ENCODE data around the gene IL17B. TPM values are rescaled to one million over a fixed set of nuclear protein-coding genes. Genes with fewer than 3 reads are reported as not detected.

IL17B gene
- total and polyA plus RNA-seq, 2 of the 8 experiments (the other 6 are each of a cell fraction or from before 2014, with no cell fraction given), result 0.18 TPM; not detected in 1

DNA sequence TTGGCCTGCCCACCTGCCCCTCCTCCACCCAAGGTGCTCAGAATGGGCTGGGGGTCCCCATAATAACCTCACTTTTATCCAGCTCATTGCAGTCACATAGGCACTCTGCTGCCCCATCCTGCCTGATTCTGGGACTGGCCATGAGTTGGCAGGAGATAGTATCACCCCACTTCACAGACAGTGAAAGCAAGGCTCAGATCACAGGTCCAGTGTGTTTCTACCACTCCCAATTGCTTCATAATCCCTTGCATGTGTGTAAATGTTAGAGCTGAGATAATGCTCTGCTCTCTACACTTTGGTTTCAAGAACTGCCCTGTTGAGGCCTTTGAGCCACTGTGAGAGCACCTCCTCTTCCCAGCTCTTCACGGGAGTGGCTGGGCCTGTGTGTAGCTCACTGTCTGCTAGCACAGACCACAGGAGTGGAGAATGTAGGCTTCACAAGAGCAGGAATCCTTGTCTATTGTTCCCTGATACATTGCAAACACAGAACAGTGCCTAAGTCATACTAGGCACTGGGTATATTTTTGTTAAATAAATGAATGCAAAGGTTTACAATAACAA, 12.8 kb downstream of the IL17B start:
- H3K4me3 ChIP-seq (ENCODE audit: extremely low read depth in 1 of 4, insufficient read depth in 2 of 4, low read depth in 3 of 4, low read length in 4 of 4), result no peak overlapping the region
- H4K91ac ChIP-seq (replicated peaks; ENCODE audit: insufficient read length, low read length), result no peak overlapping the region
- H3K79me1 ChIP-seq (ENCODE audit: low read depth, low read length), result no peaks in the 10 kb centered on the region
- no peak overlapping the region for H2AK5ac ChIP-seq (ENCODE audit: low read depth, low read length)
- H3K9ac ChIP-seq (replicated peaks in 1 of 4; ENCODE audit: extremely low read depth in 1 of 4, low read depth in 3 of 4, low read length in 3 of 4), result no peak overlapping the region
- no peak overlapping the region for H3K23ac ChIP-seq (ENCODE audit: insufficient read length)
- DNase-seq (ENCODE audit: low read depth in 1 of 2, low spot score in 2 of 2) (no peak), FAIRE-seq (no peak)
- no peak overlapping the region for H2BK5ac ChIP-seq (ENCODE audit: low read depth, low read length)
- H3K27ac ChIP-seq (ENCODE audit: low read depth, low read length), result no peak overlapping the region
- no peaks in the 10 kb centered on the region for H3K27me3 ChIP-seq (replicated peaks in 1 of 4; ENCODE audit: control insufficient read depth in 3 of 4, extremely low read depth in 1 of 4, insufficient read depth in 3 of 4, low read length in 3 of 4)
- no peak overlapping the region for H3K56ac ChIP-seq (replicated peaks; ENCODE audit: insufficient read length, low read depth, low read length)
- POLR2A ChIA-PET (ENCODE audit: partially characterized antibody), result interaction anchor here (1.1 to 1.7 kb wide), 2 partner anchors 10 to 58 kb away, joined by 4 read pairs; no protein-coding TSS in a partner anchor
- H2BK120ac ChIP-seq (replicated peaks; ENCODE audit: low read depth, low read length), result no peak overlapping the region
- no peak overlapping the region for H3K18ac ChIP-seq (ENCODE audit: extremely low read depth, low read length)
- H2BK20ac ChIP-seq (ENCODE audit: low read length), result no peak overlapping the region
- H3K4me1 ChIP-seq (replicated peaks in 1 of 4; ENCODE audit: control insufficient read depth in 3 of 4, insufficient read depth in 4 of 4, low read length in 3 of 4), result peaks cover 0 to 3% (median 1%) of the 10 kb centered on the region in 4 experiments; a peak in 3 of 7 replicates
- no peak overlapping the region; the same call in 1 of the 2 replicates for H4K8ac ChIP-seq (ENCODE audit: extremely low read depth, insufficient read depth, low read length)
- no peak overlapping the region for H2BK15ac ChIP-seq (ENCODE audit: low read length)
- no peaks in the 10 kb centered on the region for H3K79me2 ChIP-seq (ENCODE audit: control insufficient read depth in 1 of 2, insufficient read depth in 2 of 2, low read length in 2 of 2)
- no peaks in the 10 kb centered on the region for H3K23me2 ChIP-seq (ENCODE audit: low read depth, low read length)
- WGBS, 2 experiments (ENCODE audit: extremely low coverage in 1 of 2, insufficient coverage in 1 of 2, insufficient read length in 1 of 2, insufficient replicate concordance in 2 of 2, low coverage in 1 of 2, low lambda C conversion rate in 2 of 2, missing lambda C conversion rate in 1 of 2), result 88% methylated on average over 1 of the region's 1 CpG; no CpG with 5 or more reads in 1 of the 2 experiments
- H3K4me2 ChIP-seq (ENCODE audit: insufficient read depth in 1 of 2, low read depth in 2 of 2, low read length in 2 of 2), result no peak overlapping the region
- H2BK12ac ChIP-seq (ENCODE audit: low read depth, low read length), result no peak overlapping the region
- no peaks in the 10 kb centered on the region; a peak in 1 of 8 replicates for H3K36me3 ChIP-seq (ENCODE audit: control insufficient read depth in 2 of 4, insufficient read depth in 4 of 4, low read length in 3 of 4)
- no peak overlapping the region for H4K5ac ChIP-seq (ENCODE audit: insufficient read length, low read depth, low read length)
- no peak overlapping the region for H3K4ac ChIP-seq (replicated peaks; ENCODE audit: insufficient read length, low read depth, low read length)
- TF ChIP-seq, protein P1, sequence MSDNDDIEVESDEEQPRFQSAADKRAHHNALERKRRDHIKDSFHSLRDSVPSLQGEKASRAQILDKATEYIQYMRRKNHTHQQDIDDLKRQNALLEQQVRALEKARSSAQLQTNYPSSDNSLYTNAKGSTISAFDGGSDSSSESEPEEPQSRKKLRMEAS (IDR thresholded peaks at IDR 0.05), result no peak
- H3K9me3 ChIP-seq (ENCODE audit: insufficient read depth in 2 of 2, low read depth in 1 of 2, low read length in 1 of 2), result no peaks in the 10 kb centered on the region
- no peak overlapping the region for H3K14ac ChIP-seq (ENCODE audit: insufficient read length)
- CTCF ChIA-PET (ENCODE audit: partially characterized antibody), result interaction anchor here (0.6 to 46.1 kb wide), 28 partner anchors 9 to 409 kb away, joined by 3 to 1310 read pairs (median 6); partner anchors contain the start of genes GRPEL2, IL17B and PCYOX1L
- no peak overlapping the region for H2AFZ ChIP-seq (ENCODE audit: low read length)
- H4K20me1 ChIP-seq (replicated peaks in 1 of 2; ENCODE audit: control insufficient read depth in 1 of 2, insufficient read depth in 2 of 2, low read length in 2 of 2), result peaks cover 0 to 3% of the 10 kb centered on the region in 2 experiments

Data from H1 (cell line).